ENCODE results near the gene CALU. TPM values are rescaled to one million over a fixed set of nuclear protein-coding genes. Genes with fewer than 3 reads are reported as not detected.

CALU gene
- total RNA-seq, 1 donor from 2014 or later, result 516 TPM

GRCh38 chr7:128763541-128763940 lies 24.4 kb downstream of the CALU start:
- H3K9me3 Mint-ChIP-seq (ENCODE audit: unreplicated experiment), result no peaks in the 10 kb centered on the region
- H3K4me1 Mint-ChIP-seq (ENCODE audit: unreplicated experiment), result peaks cover 3% of the 10 kb centered on the region
- no peak overlapping the region for H3K27ac Mint-ChIP-seq (ENCODE audit: unreplicated experiment)
- no peak overlapping the region for H3K4me3 Mint-ChIP-seq (ENCODE audit: unreplicated experiment)
- H3K27me3 Mint-ChIP-seq (ENCODE audit: unreplicated experiment), result no peaks in the 10 kb centered on the region
- H3K36me3 Mint-ChIP-seq (ENCODE audit: unreplicated experiment), result peaks cover 45% of the 10 kb centered on the region
- no peak for DNase-seq (ENCODE audit: extremely low spot score, unreplicated experiment)
- TF ChIP-seq, protein P1, sequence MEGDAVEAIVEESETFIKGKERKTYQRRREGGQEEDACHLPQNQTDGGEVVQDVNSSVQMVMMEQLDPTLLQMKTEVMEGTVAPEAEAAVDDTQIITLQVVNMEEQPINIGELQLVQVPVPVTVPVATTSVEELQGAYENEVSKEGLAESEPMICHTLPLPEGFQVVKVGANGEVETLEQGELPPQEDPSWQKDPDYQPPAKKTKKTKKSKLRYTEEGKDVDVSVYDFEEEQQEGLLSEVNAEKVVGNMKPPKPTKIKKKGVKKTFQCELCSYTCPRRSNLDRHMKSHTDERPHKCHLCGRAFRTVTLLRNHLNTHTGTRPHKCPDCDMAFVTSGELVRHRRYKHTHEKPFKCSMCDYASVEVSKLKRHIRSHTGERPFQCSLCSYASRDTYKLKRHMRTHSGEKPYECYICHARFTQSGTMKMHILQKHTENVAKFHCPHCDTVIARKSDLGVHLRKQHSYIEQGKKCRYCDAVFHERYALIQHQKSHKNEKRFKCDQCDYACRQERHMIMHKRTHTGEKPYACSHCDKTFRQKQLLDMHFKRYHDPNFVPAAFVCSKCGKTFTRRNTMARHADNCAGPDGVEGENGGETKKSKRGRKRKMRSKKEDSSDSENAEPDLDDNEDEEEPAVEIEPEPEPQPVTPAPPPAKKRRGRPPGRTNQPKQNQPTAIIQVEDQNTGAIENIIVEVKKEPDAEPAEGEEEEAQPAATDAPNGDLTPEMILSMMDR (IDR thresholded peaks at IDR 0.05), result no peak

- TF ChIP-seq, protein P1 (IDR thresholded peaks at IDR 0.05), result no peak
- no peak overlapping the region for H3K27ac Mint-ChIP-seq (ENCODE audit: unreplicated experiment)
- no peaks in the 10 kb centered on the region for H3K27me3 Mint-ChIP-seq (ENCODE audit: unreplicated experiment)
- peaks cover 62% of the 10 kb centered on the region for H3K36me3 Mint-ChIP-seq (ENCODE audit: unreplicated experiment)
- no peak overlapping the region for H3K4me3 Mint-ChIP-seq (ENCODE audit: unreplicated experiment)
- H3K4me1 Mint-ChIP-seq (ENCODE audit: unreplicated experiment), result no peaks in the 10 kb centered on the region
- DNase-seq (ENCODE audit: extremely low spot score, unreplicated experiment), result no peak
- H3K9me3 Mint-ChIP-seq (ENCODE audit: unreplicated experiment), result no peaks in the 10 kb centered on the region
These were observed 28.4 kb downstream of the CALU start for GRCh38 chr7:128767475-128768110.

DNA sequence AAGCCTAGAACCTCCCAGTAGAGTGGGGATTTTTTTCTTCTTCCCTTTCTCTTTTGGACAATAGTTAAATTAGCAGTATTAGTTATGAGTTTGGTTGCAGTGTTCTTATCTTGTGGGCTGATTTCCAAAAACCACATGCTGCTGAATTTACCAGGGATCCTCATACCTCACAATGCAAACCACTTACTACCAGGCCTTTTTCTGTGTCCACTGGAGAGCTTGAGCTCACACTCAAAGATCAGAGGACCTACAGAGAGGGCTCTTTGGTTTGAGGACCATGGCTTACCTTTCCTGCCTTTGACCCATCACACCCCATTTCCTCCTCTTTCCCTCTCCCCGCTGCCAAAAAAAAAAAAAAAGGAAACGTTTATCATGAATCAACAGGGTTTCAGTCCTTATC lies 31.1 kb downstream of the CALU start:
- Mint-ChIP-seq H3K4me1 (ENCODE audit: unreplicated experiment) (peaks cover 4% of the 10 kb centered on the region), H3K36me3 (ENCODE audit: unreplicated experiment) (peaks cover 65% of the 10 kb centered on the region), H3K27me3 (ENCODE audit: unreplicated experiment) (no peaks in the 10 kb centered on the region), H3K4me3 (ENCODE audit: unreplicated experiment) (no peak overlapping the region), H3K9me3 (ENCODE audit: unreplicated experiment) (no peaks in the 10 kb centered on the region), H3K27ac (ENCODE audit: unreplicated experiment) (no peak overlapping the region)
- no peak for DNase-seq (ENCODE audit: extremely low spot score, unreplicated experiment)
- TF ChIP-seq, protein P1 (IDR thresholded peaks at IDR 0.05), result no peak

DNA sequence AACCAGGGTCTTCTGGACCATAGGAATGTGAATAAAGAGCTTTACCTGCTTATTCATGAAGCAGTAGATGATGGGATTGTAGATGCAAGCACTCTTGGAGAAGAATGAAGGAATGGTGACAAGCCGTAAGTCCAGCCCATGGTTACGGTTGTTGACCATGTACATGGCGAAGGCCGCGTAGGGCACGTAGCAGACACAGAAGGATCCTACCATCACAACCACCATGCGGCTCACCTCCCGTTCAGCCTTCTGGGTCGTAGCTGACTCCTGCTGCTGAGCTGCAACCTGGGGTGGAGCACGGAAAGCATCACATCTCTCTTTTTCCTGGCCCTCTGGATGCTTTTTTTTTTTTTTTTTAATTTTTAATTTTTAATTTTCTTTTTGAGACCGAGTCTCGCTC lies 34.4 kb downstream of the CALU start:
- Mint-ChIP-seq H3K27me3 (ENCODE audit: unreplicated experiment) (no peaks in the 10 kb centered on the region), H3K36me3 (ENCODE audit: unreplicated experiment) (peaks cover 58% of the 10 kb centered on the region), H3K27ac (ENCODE audit: unreplicated experiment) (no peak overlapping the region), H3K9me3 (ENCODE audit: unreplicated experiment) (peaks cover 18% of the 10 kb centered on the region), H3K4me1 (ENCODE audit: unreplicated experiment) (peaks cover 17% of the 10 kb centered on the region), H3K4me3 (ENCODE audit: unreplicated experiment) (no peak overlapping the region)
- TF ChIP-seq, protein P1 (IDR thresholded peaks at IDR 0.05), result no peak
- no peak for DNase-seq (ENCODE audit: extremely low spot score, unreplicated experiment)

GRCh38 chr7:128774029-128774689 lies 35.0 kb downstream of the CALU start:
- DNase-seq (ENCODE audit: extremely low spot score, unreplicated experiment), result no peak
- peaks cover 53% of the 10 kb centered on the region for H3K36me3 Mint-ChIP-seq (ENCODE audit: unreplicated experiment)
- H3K4me3 Mint-ChIP-seq (ENCODE audit: unreplicated experiment), result no peak overlapping the region
- no peaks in the 10 kb centered on the region for H3K27me3 Mint-ChIP-seq (ENCODE audit: unreplicated experiment)
- peaks cover 18% of the 10 kb centered on the region for H3K9me3 Mint-ChIP-seq (ENCODE audit: unreplicated experiment)
- no peak overlapping the region for H3K27ac Mint-ChIP-seq (ENCODE audit: unreplicated experiment)
- TF ChIP-seq, protein P1 (IDR thresholded peaks at IDR 0.05), result no peak
- peaks cover 17% of the 10 kb centered on the region for H3K4me1 Mint-ChIP-seq (ENCODE audit: unreplicated experiment)
